Heart left ventricle (tissue), 16 donors: ENCODE data around the gene PDYN. TPM values are rescaled to one million over a fixed set of nuclear protein-coding genes. Genes with fewer than 3 reads are reported as not detected.

Source experiments
- ATAC-seq, 4 donors: fragments of 200-7000 bp; cut with Tn5 transposase; one replicate each; pipeline ENCODE4 v1.9.1; 2020 to 2022; ENCODE audit warnings: moderate library complexity in 4 of 4, mild to moderate bottlenecking in 3 of 4, moderate number of reproducible peaks in 1 of 4
- DNase-seq, 5 donors: peaks; one replicate each; pipeline ENCODE4 v3.0.0-alpha.2; 2020
- H3K27ac ChIP-seq, 12 donors: fragments of 200-600 bp; sonication (generic) in 4 of 12; one replicate each; pipeline versions ENCODE4 v1.5.0 to v1.8.0; 2016 to 2022; ENCODE audit warnings: mild to moderate bottlenecking in 2 of 12
- H3K27me3 ChIP-seq, 9 donors: fragments of 200-600 bp; sonication (generic) in 2 of 9; one replicate each; pipeline versions ENCODE4 v1.5.1 to v1.8.0; 2016 to 2022; ENCODE audit warnings: mild to moderate bottlenecking in 3 of 9
- H3K36me3 ChIP-seq, 9 donors: fragments of 200-600 bp; sonication (generic) in 2 of 9; one replicate each; pipeline versions ENCODE4 v1.5.0 to v1.8.0; 2018 to 2022; ENCODE audit warnings: mild to moderate bottlenecking in 2 of 9
- H3K4me1 ChIP-seq, 12 donors: fragments of 200-600 bp; sonication (generic) in 4 of 12; one replicate each; pipeline versions ENCODE4 v1.5.0 to v1.8.0; 2016 to 2022; ENCODE audit warnings: mild to moderate bottlenecking in 3 of 12
- H3K4me3 ChIP-seq, 12 donors: fragments of 200-600 bp; sonication (generic) in 4 of 12; one replicate each; pipeline versions ENCODE4 v1.5.0 to v1.8.0; 2017 to 2022; ENCODE audit warnings: mild to moderate bottlenecking in 9 of 12, moderate library complexity in 4 of 12
- H3K9me3 ChIP-seq, 12 donors: fragments of 200-600 bp; sonication (generic) in 4 of 12; one replicate each; pipeline versions ENCODE4 v1.5.0 to v1.8.0; 2016 to 2022; ENCODE audit warnings: mild to moderate bottlenecking in 1 of 12
- CTCF ChIP-seq, 12 donors: fragments of 200-600 bp; sonication (generic) in 4 of 12; IDR thresholded peaks; one replicate each; pipeline versions ENCODE4 v1.5.0 to v1.8.0; 2018 to 2022; ENCODE audit warnings: antibody characterized with exemption in 12 of 12, mild to moderate bottlenecking in 5 of 12
- POLR2A ChIP-seq, 2 donors: fragments of 450-650 bp; IDR thresholded peaks; one replicate each; pipeline ENCODE4 v1.6.1; 2017; ENCODE audit warnings: antibody characterized with exemption in 2 of 2, mild to moderate bottlenecking in 2 of 2, moderate library complexity in 2 of 2
- WGBS, 4 donors: extraction: QIAGEN DNeasy Blood & Tissue Kit in 2 of 4; methylation state at CpG; one replicate each; pipeline versions ENCODE4 v1.1.5 to v1.1.7; 2013 to 2018; 5-methylcytosine and 5-hydroxymethylcytosine counted together
- intact Hi-C, 10 donors: fragments of 100-400 bp; cut with DNase I; formaldehyde crosslinking; loops; one replicate each; pipeline versions ENCODE4 v1.11.1 to v1.14.2; 2022
- polyA plus RNA-seq, 2 donors: library from polyadenylated mRNA; stranded (reverse); fragments of 200-250 nt; gene quantifications; one replicate each; pipeline ENCODE4 v1.2.3, GENCODE V29; 2013
- total RNA-seq, 9 donors: library from RNA; depleted of rRNA in 2 of 9; stranded (reverse); fragments of >200 nt in 2 of 9; fragmentation: NEBNext Ultra II Directional in 3 of 9; extraction: Animal tissue kit (Norgen Biotek cat#: 25700) in 3 of 9; gene quantifications; one replicate each; pipeline versions ENCODE4 v1.1.0 to v1.2.4, GENCODE V29; 2016 to 2023
- donor health status: ischemic (EF 13 %, LVEDD 7.1; RV severe dilation, severe dysfunction).
- donor health status: healthy with polysubstance abuse.
- donor health status: DM: no; HTN: yes; CAD: no.
- donor health status: DM: no; HTN: no; CAD: no.
- donor health status: ischemic (EF 25% LVEDD 6.9; RV normal size, moderate dysfunction).
- donor health status: ischemic (EF 25% LVEDD 5.7; RV mildly dilated, moderate dysfunction).
- donor health status: healthy.
- donor health status: DM: yes; HTN: yes; CAD: no.
- donor health status: ischemic (EF 35%, LVEDD 5.7; RV mildly dilated, moderate dysfunction).
- donor health status: nonischemic (EF 11% LVEDD 7.7; RV severe dilation, severe dysfunction).
- donor health status: DM: yes; HTN: yes; CAD: no.
- donor health status: PGD.
- donor health status: ischemic (EF 29% LVEDD 5.4; RV normal size, mild dysfunction).
- donor health status: nonischemic (EF 23%, LVEDD 6.1; RV moderate dilation, normal function).

PDYN gene
- total and polyA plus RNA-seq, 11 donors = not detected

GRCh38 chr20:1945660-1946059 lies 48.2 kb downstream of the PDYN start:
- Histone ChIP-seq H3K4me3 (peak overlapping the region in 1 of 12 donors; percentile 15), H3K36me3 (no peaks in the 10 kb centered on the region), H3K27ac (peak overlapping the region in 1 of 12 donors; percentile 91), H3K27me3 (peaks cover 0 to 11% (median 0%) of the 10 kb centered on the region in 9 donors), H3K9me3 (no peaks in the 10 kb centered on the region), H3K4me1 (peaks cover 0 to 77% (median 7%) of the 10 kb centered on the region in 12 donors)
- ATAC-seq (no peak), DNase-seq (no peak)
- 77 to 88% (median 82%) methylated on average over 7 of the region's 7 CpGs for WGBS, 4 donors
- TF ChIP-seq POLR2A (IDR thresholded peaks at IDR 0.05) (no peak), CTCF (IDR thresholded peaks at IDR 0.05) (no peak)
- intact Hi-C loops = no loop called here

GRCh38 chr20:1945134-1945618 lies 48.7 kb downstream of the PDYN start:
- H3K27ac ChIP-seq = peak overlapping the region in 1 of 12 donors; percentile 91
- peaks cover 0 to 79% (median 7%) of the 10 kb centered on the region in 12 donors for H3K4me1 ChIP-seq
- ATAC-seq (peak; percentile 45 to 67 (median 55)), DNase-seq (peak in 4 of 5 donors; percentile 43 to 77 (median 64))
- 72 to 89% (median 83%) methylated on average over 8 to 9 of the region's 9 CpGs for WGBS, 4 donors
- H3K9me3 ChIP-seq = no peaks in the 10 kb centered on the region
- intact Hi-C loops = no loop called here
- H3K4me3 ChIP-seq = peak overlapping the region in 1 of 12 donors; percentile 15
- H3K27me3 ChIP-seq = peaks cover 0 to 11% (median 0%) of the 10 kb centered on the region in 9 donors
- TF ChIP-seq CTCF (IDR thresholded peaks at IDR 0.05) (no peak), POLR2A (IDR thresholded peaks at IDR 0.05) (no peak)
- H3K36me3 ChIP-seq = no peaks in the 10 kb centered on the region

GRCh38 chr20:1944345-1945091 lies 49.3 kb downstream of the PDYN start:
- ATAC-seq = no peak
- H3K27me3 ChIP-seq = peaks cover 0 to 11% (median 0%) of the 10 kb centered on the region in 9 donors
- H3K4me1 ChIP-seq = peaks cover 0 to 76% (median 7%) of the 10 kb centered on the region in 12 donors
- H3K36me3 ChIP-seq = no peaks in the 10 kb centered on the region
- DNase-seq = no peak
- no peak overlapping the region for H3K4me3 ChIP-seq
- 77 to 82% (median 80%) methylated on average over 6 of the region's 6 CpGs for WGBS, 4 donors
- no peak for TF ChIP-seq POLR2A (IDR thresholded peaks at IDR 0.05)
- peak overlapping the region in 1 of 12 donors; percentile 91 for H3K27ac ChIP-seq
- no peaks in the 10 kb centered on the region for H3K9me3 ChIP-seq
- intact Hi-C loops = no loop called here

GRCh38 chr20:1943275-1944002 lies 50.4 kb downstream of the PDYN start:
- intact Hi-C loops = no loop called here
- WGBS, 4 donors = 71 to 80% (median 75%) methylated on average over 8 of the region's 8 CpGs
- Histone ChIP-seq H3K27me3 (peaks cover 0 to 11% (median 0%) of the 10 kb centered on the region in 9 donors), H3K36me3 (peaks cover 0 to 9% (median 3%) of the 10 kb centered on the region in 9 donors), H3K4me3 (no peak overlapping the region), H3K4me1 (peaks cover 0 to 73% (median 6%) of the 10 kb centered on the region in 12 donors), H3K27ac (no peak overlapping the region), H3K9me3 (no peaks in the 10 kb centered on the region)
- peak in 2 of 5 donors; percentile 54 to 60 for DNase-seq
- TF ChIP-seq POLR2A (IDR thresholded peaks at IDR 0.05) (no peak), CTCF (IDR thresholded peaks at IDR 0.05) (no peak)
- peak in 2 of 4 donors; percentile 59 to 61 for ATAC-seq
